Trophoblast cell (in vitro differentiated cells and primary cell): Measurements from ENCODE around the gene SPATS2L.

Experiments used
- DNase-seq, 2 donors: peaks; one replicate each; pipeline ENCODE4 v3.0.0-alpha.2; 2016
- H2AFZ ChIP-seq: 2 replicates; pipeline ENCODE4 v1.6.1; 2013; ENCODE audit warnings: low read length, moderate library complexity, mild to moderate bottlenecking; ENCODE audit not compliant: insufficient read depth, poor library complexity
- H2AK5ac ChIP-seq: 2 replicates; pipeline ENCODE4 v1.6.1; 2013; ENCODE audit warnings: mild to moderate bottlenecking, low read length
- H2BK120ac ChIP-seq: 2 replicates; pipeline ENCODE4 v1.6.1; 2013; ENCODE audit warnings: low read length, mild to moderate bottlenecking, moderate library complexity; ENCODE audit not compliant: insufficient read depth, poor library complexity
- H2BK12ac ChIP-seq: 2 replicates; pipeline ENCODE4 v1.6.1; 2013; ENCODE audit warnings: mild to moderate bottlenecking, low read length, moderate library complexity
- H2BK5ac ChIP-seq: 2 replicates; pipeline ENCODE4 v1.6.1; 2013; ENCODE audit warnings: low read length, low read depth, moderate library complexity, mild to moderate bottlenecking; ENCODE audit not compliant: poor library complexity
- H3K14ac ChIP-seq: 2 replicates; pipeline ENCODE4 v1.6.1; 2013; ENCODE audit warnings: mild to moderate bottlenecking, low read length
- H3K18ac ChIP-seq: 2 replicates; pipeline ENCODE4 v1.6.1; 2013; ENCODE audit warnings: mild to moderate bottlenecking, low read length
- H3K23ac ChIP-seq: 2 replicates; pipeline ENCODE4 v1.6.1; 2013; ENCODE audit warnings: low read length
- H3K27ac ChIP-seq: 2 replicates; pipeline ENCODE4 v1.5.1; 2013; ENCODE audit warnings: low read depth, mild to moderate bottlenecking, inconsistent platforms, low read length, moderate library complexity
- H3K27me3 ChIP-seq: 2 replicates; pipeline ENCODE4 v1.6.1; 2013; ENCODE audit warnings: inconsistent platforms, mild to moderate bottlenecking, low read length, moderate library complexity; ENCODE audit not compliant: insufficient read depth
- H3K36me3 ChIP-seq, 2 experiments: 1 replicate in 1 of 2; 2 replicates in 1 of 2; pipeline ENCODE4 v1.6.1; 2013; ENCODE audit warnings: low read length in 2 of 2, mild to moderate bottlenecking in 2 of 2, moderate library complexity in 1 of 2; ENCODE audit not compliant: insufficient read depth in 2 of 2, control insufficient read depth in 1 of 2
- H3K4ac ChIP-seq: 2 replicates; pipeline ENCODE4 v1.6.1; 2013; ENCODE audit warnings: low read depth, mild to moderate bottlenecking, low read length, moderate library complexity
- H3K4me1 ChIP-seq, 2 experiments: 1 replicate in 1 of 2; 2 replicates in 1 of 2; pipeline ENCODE4 v1.6.1; 2013; ENCODE audit warnings: low read length in 2 of 2, mild to moderate bottlenecking in 2 of 2, moderate library complexity in 1 of 2; ENCODE audit not compliant: insufficient read depth in 2 of 2, control insufficient read depth in 1 of 2
- H3K4me2 ChIP-seq: 2 replicates; pipeline ENCODE4 v1.6.1; 2013; ENCODE audit warnings: inconsistent platforms, mild to moderate bottlenecking, low read length, moderate library complexity
- H3K4me3 ChIP-seq: 2 replicates; pipeline ENCODE4 v1.5.1; 2013; ENCODE audit warnings: mild to moderate bottlenecking, low read depth, low read length, inconsistent platforms
- H3K79me1 ChIP-seq: one replicate; pipeline ENCODE4 v1.6.1; 2013; ENCODE audit warnings: low read length
- H3K79me2 ChIP-seq: 2 replicates; pipeline ENCODE4 v1.6.1; 2013; ENCODE audit warnings: low read length, mild to moderate bottlenecking; ENCODE audit not compliant: control insufficient read depth, insufficient read depth, poor library complexity
- H3K9ac ChIP-seq: 2 replicates; pipeline ENCODE4 v1.6.1; 2013; ENCODE audit warnings: mild to moderate bottlenecking, low read length
- H3K9me3 ChIP-seq: 2 replicates; pipeline ENCODE4 v1.6.1; 2013; ENCODE audit warnings: low read depth, mild to moderate bottlenecking, control low read depth, inconsistent platforms, low read length; ENCODE audit not compliant: insufficient read depth
- H4K12ac ChIP-seq: 2 replicates; pipeline ENCODE4 v1.6.1; 2013; ENCODE audit warnings: low read depth, mild to moderate bottlenecking, low read length, moderate library complexity
- H4K8ac ChIP-seq: 2 replicates; pipeline ENCODE4 v1.6.1; 2013; ENCODE audit warnings: low read depth, mild to moderate bottlenecking, low read length, moderate library complexity
- H4K91ac ChIP-seq: one replicate; pipeline ENCODE4 v1.6.1; 2013; ENCODE audit warnings: low read depth, mild to moderate bottlenecking, low read length, moderate library complexity
- WGBS: extraction: QIAGEN DNeasy Blood & Tissue Kit; methylation state at CpG from one replicate; pipeline ENCODE4 v1.1.7; 2013; ENCODE audit warnings: missing lambda C conversion rate; ENCODE audit not compliant: insufficient read length, insufficient coverage; ENCODE audit errors: extremely low coverage; 5-methylcytosine and 5-hydroxymethylcytosine counted together

The SPATS2L gene

DNA sequence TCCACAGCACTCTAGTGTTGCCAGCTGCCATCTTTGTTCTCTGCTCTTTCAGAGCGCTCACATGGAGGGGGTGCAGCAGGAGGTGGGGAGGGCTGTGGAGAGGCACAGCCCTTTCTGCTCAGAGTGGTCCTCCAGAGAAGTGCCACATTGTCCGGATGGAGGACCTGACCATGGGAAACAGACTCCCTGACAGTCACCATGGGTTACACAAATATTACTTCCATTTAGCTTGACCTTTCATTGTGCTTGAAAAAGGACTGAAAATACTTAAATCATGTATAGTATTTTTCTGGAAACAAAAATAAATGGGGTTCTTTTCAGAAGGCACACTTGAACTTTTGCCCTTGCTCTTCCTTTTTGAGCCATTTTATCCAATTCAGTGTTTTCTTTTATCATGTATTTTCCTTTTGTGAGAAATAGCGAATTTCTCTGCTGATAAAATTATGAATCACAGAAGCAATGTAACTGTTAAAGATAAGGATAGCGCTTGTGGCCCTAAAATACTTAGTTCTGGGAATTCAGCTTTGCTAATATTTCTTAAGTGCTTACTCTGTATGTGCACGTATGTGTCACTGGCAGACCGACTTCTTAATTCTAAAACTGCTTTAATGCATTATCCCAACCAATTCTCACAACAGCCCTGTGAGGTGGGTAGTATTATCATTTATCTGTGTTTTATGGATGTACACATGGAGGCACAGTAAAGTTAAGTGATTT is 34.2 kb downstream of the SPATS2L start:
- Histone ChIP-seq H3K14ac (no peak overlapping the region), H3K4me3 (no peak overlapping the region), H3K18ac (no peak overlapping the region), H3K79me2 (peaks cover 4% of the 10 kb centered on the region), H3K4me1 (peaks cover 0 to 2% of the 10 kb centered on the region in 2 experiments), H3K27ac (no peak overlapping the region), H2BK12ac (no peak overlapping the region), H4K91ac (no peak overlapping the region), H2BK5ac (no peak overlapping the region), H2AK5ac (no peak overlapping the region), H3K23ac (no peak overlapping the region), H3K27me3 (no peaks in the 10 kb centered on the region), H2AFZ (no peak overlapping the region), H3K4ac (peak overlapping the region; percentile 21), H3K4me2 (no peak overlapping the region), H2BK120ac (no peak overlapping the region), H4K12ac (peak overlapping the region; percentile 62), H3K36me3 (peaks cover 0 to 3% of the 10 kb centered on the region in 2 experiments), H3K9me3 (no peaks in the 10 kb centered on the region), H3K9ac (peak overlapping the region; percentile 37), H4K8ac (no peak overlapping the region), H3K79me1 (no peaks in the 10 kb centered on the region)
- WGBS, result no CpG with 5 or more reads among the region's 6 CpGs
- no peak for DNase-seq

DNA sequence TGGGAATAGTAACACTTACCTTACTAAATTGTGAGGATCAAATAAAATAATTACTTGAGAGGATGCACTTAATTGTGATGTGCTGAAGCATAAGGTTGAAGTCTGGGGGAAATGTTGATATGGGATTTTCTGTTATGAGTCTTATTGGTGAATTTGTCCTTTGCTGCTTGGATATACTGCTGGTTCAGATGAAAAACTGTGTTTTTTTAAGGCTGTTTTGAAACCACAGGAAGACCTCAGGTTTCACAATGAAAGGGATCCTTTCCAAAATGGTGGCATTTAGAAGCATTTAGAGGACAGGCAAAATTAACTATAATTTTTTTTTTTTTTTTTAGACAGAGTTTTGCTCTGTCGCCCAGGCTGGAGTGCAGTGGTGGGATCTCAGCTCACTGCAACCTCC is 34.9 kb downstream of the SPATS2L start:
- no peak overlapping the region for H3K27ac ChIP-seq
- no peak overlapping the region for H2BK5ac ChIP-seq
- H3K4me2 ChIP-seq, result no peak overlapping the region
- H3K23ac ChIP-seq, result no peak overlapping the region
- H2BK120ac ChIP-seq, result no peak overlapping the region
- no peak overlapping the region for H2BK12ac ChIP-seq
- no peak overlapping the region for H2AK5ac ChIP-seq
- no peak overlapping the region for H3K14ac ChIP-seq
- no peak overlapping the region for H2AFZ ChIP-seq
- peaks cover 4% of the 10 kb centered on the region for H3K79me2 ChIP-seq
- H3K4me1 ChIP-seq, result peaks cover 0 to 2% of the 10 kb centered on the region in 2 experiments
- no CpG with 5 or more reads among the region's 1 CpG for WGBS
- no peak for DNase-seq
- H3K9ac ChIP-seq, result no peak overlapping the region
- H4K91ac ChIP-seq, result no peak overlapping the region
- no peaks in the 10 kb centered on the region for H3K27me3 ChIP-seq
- no peak overlapping the region for H3K4ac ChIP-seq
- H3K4me3 ChIP-seq, result no peak overlapping the region
- no peak overlapping the region for H3K18ac ChIP-seq
- H4K12ac ChIP-seq, result no peak overlapping the region
- H3K79me1 ChIP-seq, result no peaks in the 10 kb centered on the region
- peaks cover 0 to 3% of the 10 kb centered on the region in 2 experiments for H3K36me3 ChIP-seq
- H4K8ac ChIP-seq, result no peak overlapping the region
- H3K9me3 ChIP-seq, result no peaks in the 10 kb centered on the region

DNA sequence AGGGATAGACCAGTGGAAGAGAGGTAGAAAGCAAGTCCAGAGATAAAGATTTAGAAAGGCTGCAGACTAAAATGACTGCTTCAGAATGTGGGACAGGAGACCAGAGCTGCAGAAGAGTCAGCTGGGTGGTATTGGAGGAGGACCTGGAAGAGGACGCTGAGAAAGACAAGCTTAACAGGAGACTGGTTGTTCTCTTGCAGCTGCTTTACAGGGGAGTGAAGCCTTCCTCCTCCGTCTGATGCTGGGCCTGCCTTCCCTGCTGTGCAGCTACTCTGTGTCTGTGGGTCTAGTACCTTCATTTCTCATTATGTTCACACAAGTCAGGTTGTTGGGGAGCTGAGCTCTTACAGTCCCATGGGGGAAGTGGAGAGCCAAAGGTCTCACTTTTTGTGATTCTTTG is 35.7 kb downstream of the SPATS2L start:
- no peak overlapping the region for H3K14ac ChIP-seq

DNA sequence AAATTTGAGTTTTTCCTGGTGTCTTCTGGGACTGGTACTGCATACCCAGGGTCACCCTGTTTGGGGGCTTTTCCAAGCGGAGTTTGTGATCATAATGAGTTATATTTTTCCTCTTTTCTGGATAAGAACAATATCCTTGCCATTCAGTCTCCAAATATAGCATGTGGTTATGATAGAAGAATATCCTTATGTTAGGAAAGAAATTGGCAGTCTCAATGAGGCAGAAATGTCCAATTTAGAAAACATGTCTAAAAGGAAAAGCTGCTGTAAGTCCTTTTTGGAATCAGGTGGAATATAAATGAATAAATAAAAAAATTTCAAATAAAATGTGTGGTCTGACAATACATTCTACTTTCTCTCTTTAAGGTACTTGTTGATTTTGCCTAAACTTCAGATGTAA is 36.2 kb downstream of the SPATS2L start:
- no peak overlapping the region for H3K4me3 ChIP-seq

More for the DNA sequence above, 35.7 kb downstream of the SPATS2L start:
- no peak overlapping the region for H2AFZ ChIP-seq
- H3K9ac ChIP-seq, result no peak overlapping the region
- H3K4me3 ChIP-seq, result no peak overlapping the region
- H4K91ac ChIP-seq, result no peak overlapping the region
- H3K9me3 ChIP-seq, result no peaks in the 10 kb centered on the region
- H3K18ac ChIP-seq, result no peak overlapping the region
- no peak overlapping the region for H3K27ac ChIP-seq
- H3K79me1 ChIP-seq, result no peaks in the 10 kb centered on the region
- H3K36me3 ChIP-seq, result peaks cover 0 to 3% of the 10 kb centered on the region in 2 experiments
- peaks cover 4% of the 10 kb centered on the region for H3K79me2 ChIP-seq
- H3K23ac ChIP-seq, result no peak overlapping the region
- H3K27me3 ChIP-seq, result no peaks in the 10 kb centered on the region
- no peak overlapping the region for H2AK5ac ChIP-seq
- no peak overlapping the region for H3K4me2 ChIP-seq
- H4K8ac ChIP-seq, result no peak overlapping the region
- no peak for DNase-seq
- no peak overlapping the region for H2BK5ac ChIP-seq
- no CpG with 5 or more reads among the region's 2 CpGs for WGBS
- H3K4me1 ChIP-seq, result peaks cover 0 to 2% of the 10 kb centered on the region in 2 experiments
- no peak overlapping the region for H2BK120ac ChIP-seq
- no peak overlapping the region for H2BK12ac ChIP-seq
- H3K4ac ChIP-seq, result peak overlapping the region; percentile 70
- no peak overlapping the region for H4K12ac ChIP-seq

More for the DNA sequence above, 36.2 kb downstream of the SPATS2L start:
- peaks cover 6% of the 10 kb centered on the region for H3K79me2 ChIP-seq
- H2BK5ac ChIP-seq, result no peak overlapping the region
- no peak overlapping the region for H4K8ac ChIP-seq
- H3K18ac ChIP-seq, result no peak overlapping the region
- no CpG with 5 or more reads among the region's 1 CpG for WGBS
- H3K79me1 ChIP-seq, result no peaks in the 10 kb centered on the region
- H3K27me3 ChIP-seq, result no peaks in the 10 kb centered on the region
- H2AK5ac ChIP-seq, result no peak overlapping the region
- H2AFZ ChIP-seq, result no peak overlapping the region
- H3K4ac ChIP-seq, result no peak overlapping the region
- no peak overlapping the region for H2BK120ac ChIP-seq
- no peak overlapping the region for H3K23ac ChIP-seq
- no peak overlapping the region for H3K14ac ChIP-seq
- no peak for DNase-seq
- H3K36me3 ChIP-seq, result peaks cover 0 to 5% of the 10 kb centered on the region in 2 experiments
- H2BK12ac ChIP-seq, result no peak overlapping the region
- no peak overlapping the region for H4K91ac ChIP-seq
- H3K4me1 ChIP-seq, result peaks cover 0 to 2% of the 10 kb centered on the region in 2 experiments
- H3K9me3 ChIP-seq, result no peaks in the 10 kb centered on the region
- no peak overlapping the region for H3K9ac ChIP-seq
- no peak overlapping the region for H3K27ac ChIP-seq
- no peak overlapping the region for H3K4me2 ChIP-seq
- no peak overlapping the region for H4K12ac ChIP-seq
